ENCODE data around the gene CSRNP3.

The CSRNP3 gene

DNA sequence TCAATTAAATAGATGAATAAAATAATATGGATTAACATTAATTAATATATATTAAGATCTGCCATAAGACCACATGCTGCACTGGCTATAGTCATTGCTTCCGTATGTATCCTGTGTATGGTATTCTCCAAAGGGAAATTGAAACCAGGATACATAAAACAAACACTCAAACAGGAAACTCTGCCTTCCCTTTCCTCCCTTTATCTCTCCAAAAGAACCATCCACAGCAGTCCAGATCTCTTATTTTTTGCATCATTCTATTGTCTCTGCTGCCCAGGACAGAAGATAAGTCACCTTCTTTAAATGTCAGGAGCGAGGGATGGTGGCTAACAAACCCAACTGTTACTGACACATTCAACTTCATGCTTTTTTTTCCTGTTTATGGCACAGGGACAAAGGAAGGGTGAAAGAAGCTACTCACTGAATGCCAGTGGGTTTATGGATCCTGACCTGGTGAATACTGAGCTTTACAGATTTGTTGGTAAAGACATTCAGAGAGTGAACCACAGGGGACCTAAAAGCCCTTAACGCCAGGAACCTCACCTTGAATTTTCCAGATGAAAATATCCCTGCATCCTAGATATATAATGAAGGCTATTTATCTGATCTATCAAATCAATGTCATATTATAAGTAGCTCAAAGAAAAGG is 67.5 kb downstream of the CSRNP3 start:
- TF ChIP-seq ELF4 (IDR thresholded peaks at IDR 0.05) (no peak), HDGF (IDR thresholded peaks at IDR 0.05; ENCODE audit: borderline replicate concordance) (no peak), LEF1 (IDR thresholded peaks at IDR 0.05; ENCODE audit: borderline replicate concordance) (no peak), TARDBP (IDR thresholded peaks at IDR 0.05) (no peak), ARNT (IDR thresholded peaks at IDR 0.05) (no peak), FOXA1 (IDR thresholded peaks at IDR 0.05) (no peak), SUZ12 (IDR thresholded peaks at IDR 0.05) (no peak), FOXM1 (IDR thresholded peaks at IDR 0.05; ENCODE audit: borderline replicate concordance) (no peak), NFRKB (IDR thresholded peaks at IDR 0.05) (no peak), CTBP1 (IDR thresholded peaks at IDR 0.05; ENCODE audit: borderline replicate concordance) (no peak), SP1 (IDR thresholded peaks at IDR 0.05) (no peak), L3MBTL2 (conservative IDR thresholded peaks at IDR 0.05) (no peak), ZNF384 (IDR thresholded peaks at IDR 0.05) (no peak), FOXK2 (IDR thresholded peaks at IDR 0.05) (no peak), BHLHE40 (IDR thresholded peaks at IDR 0.05; ENCODE audit: borderline replicate concordance) (no peak)
- TF ChIP-seq, protein P1, sequence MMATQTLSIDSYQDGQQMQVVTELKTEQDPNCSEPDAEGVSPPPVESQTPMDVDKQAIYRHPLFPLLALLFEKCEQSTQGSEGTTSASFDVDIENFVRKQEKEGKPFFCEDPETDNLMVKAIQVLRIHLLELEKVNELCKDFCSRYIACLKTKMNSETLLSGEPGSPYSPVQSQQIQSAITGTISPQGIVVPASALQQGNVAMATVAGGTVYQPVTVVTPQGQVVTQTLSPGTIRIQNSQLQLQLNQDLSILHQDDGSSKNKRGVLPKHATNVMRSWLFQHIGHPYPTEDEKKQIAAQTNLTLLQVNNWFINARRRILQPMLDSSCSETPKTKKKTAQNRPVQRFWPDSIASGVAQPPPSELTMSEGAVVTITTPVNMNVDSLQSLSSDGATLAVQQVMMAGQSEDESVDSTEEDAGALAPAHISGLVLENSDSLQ (IDR thresholded peaks at IDR 0.05), result no peak
- POLR2A ChIA-PET, result no interaction called here
- CTCF ChIA-PET, result no interaction called here
- no peak for DNase-seq (ENCODE audit: extremely low spot score)

DNA sequence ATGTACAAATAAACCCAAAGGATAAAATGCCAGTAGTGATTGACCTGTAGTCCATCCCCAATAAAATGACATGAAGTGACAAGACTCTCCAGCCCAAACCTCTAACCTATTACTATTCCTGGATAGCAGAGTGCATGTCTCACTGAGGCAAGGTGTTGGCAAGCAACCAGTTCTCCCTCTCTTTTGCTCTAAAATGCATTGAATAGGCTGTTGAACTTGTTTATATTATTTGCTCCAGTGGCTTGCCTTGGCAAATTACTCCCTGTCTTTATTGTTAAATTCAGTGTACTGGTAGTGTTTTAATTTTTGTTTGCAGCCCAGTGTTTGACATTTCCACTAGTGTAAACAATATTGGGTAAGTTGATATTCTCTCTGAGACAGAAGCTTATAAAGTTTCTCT is 70.5 kb downstream of the CSRNP3 start:
- ChIA-PET POLR2A (no interaction called here), CTCF (no interaction called here)
- no peak for TF ChIP-seq ARNT (IDR thresholded peaks at IDR 0.05)
- no peak for TF ChIP-seq NFRKB (IDR thresholded peaks at IDR 0.05)
- TF ChIP-seq HDGF (IDR thresholded peaks at IDR 0.05; ENCODE audit: borderline replicate concordance), result no peak
- no peak for TF ChIP-seq LEF1 (IDR thresholded peaks at IDR 0.05; ENCODE audit: borderline replicate concordance)
- no peak for TF ChIP-seq CTBP1 (IDR thresholded peaks at IDR 0.05; ENCODE audit: borderline replicate concordance)
- no peak for DNase-seq (ENCODE audit: extremely low spot score)

DNA sequence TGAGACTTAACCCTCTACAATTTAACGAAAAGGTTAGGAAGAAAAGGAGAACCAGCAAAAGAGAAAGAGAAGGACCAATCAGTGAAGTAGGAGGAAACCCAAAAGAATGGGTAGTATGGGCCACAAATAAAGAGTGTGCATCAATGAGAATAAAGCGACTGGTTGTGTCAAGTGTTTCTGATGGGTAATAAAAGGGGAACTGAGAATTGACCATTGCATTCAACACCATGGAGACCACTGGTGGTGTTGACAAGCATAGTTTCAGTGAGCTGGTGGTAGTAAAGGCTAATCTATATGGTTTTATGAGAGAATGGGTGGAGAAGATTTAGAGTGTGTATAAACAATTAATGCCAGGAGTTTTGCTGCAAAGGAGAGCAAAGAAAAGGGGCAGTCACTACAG is 75.4 kb downstream of the CSRNP3 start:
- DNase-seq (ENCODE audit: extremely low spot score), result no peak
- ChIA-PET CTCF (no interaction called here), POLR2A (no interaction called here)
- TF ChIP-seq FOXA1 (IDR thresholded peaks at IDR 0.05) (no peak), SP1 (IDR thresholded peaks at IDR 0.05) (no peak), HDGF (IDR thresholded peaks at IDR 0.05; ENCODE audit: borderline replicate concordance) (no peak), ZNF384 (IDR thresholded peaks at IDR 0.05) (no peak), ARNT (IDR thresholded peaks at IDR 0.05) (no peak), L3MBTL2 (conservative IDR thresholded peaks at IDR 0.05) (no peak), SUZ12 (IDR thresholded peaks at IDR 0.05) (no peak), TARDBP (IDR thresholded peaks at IDR 0.05) (no peak), FOXM1 (IDR thresholded peaks at IDR 0.05; ENCODE audit: borderline replicate concordance) (no peak), LEF1 (IDR thresholded peaks at IDR 0.05; ENCODE audit: borderline replicate concordance) (no peak), FOXK2 (IDR thresholded peaks at IDR 0.05) (no peak), NFRKB (IDR thresholded peaks at IDR 0.05) (no peak), BHLHE40 (IDR thresholded peaks at IDR 0.05; ENCODE audit: borderline replicate concordance) (no peak), CTBP1 (IDR thresholded peaks at IDR 0.05; ENCODE audit: borderline replicate concordance) (no peak), ELF4 (IDR thresholded peaks at IDR 0.05) (no peak)
- TF ChIP-seq, protein P1 (IDR thresholded peaks at IDR 0.05), result no peak

DNA sequence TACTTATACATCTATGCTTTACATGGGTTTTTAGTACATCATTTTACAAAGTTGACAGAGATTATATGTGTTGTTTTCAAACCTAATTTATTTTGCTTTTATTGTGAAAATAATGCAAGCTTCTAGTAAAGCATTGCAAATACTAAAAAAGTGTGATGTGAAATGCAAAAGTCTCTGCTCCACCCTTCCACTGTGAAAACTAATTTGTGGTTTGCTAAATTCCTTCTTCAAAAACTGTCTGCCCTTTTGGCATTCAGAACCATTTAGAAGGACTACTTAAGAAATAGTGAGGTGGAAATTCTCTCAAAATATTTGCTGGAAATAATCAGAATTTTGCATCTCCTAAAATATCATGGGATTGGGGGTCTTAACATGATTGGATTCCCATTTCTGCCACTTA is 78.4 kb downstream of the CSRNP3 start:
- ChIA-PET POLR2A (no interaction called here), CTCF (no interaction called here)
- TF ChIP-seq ZNF384 (IDR thresholded peaks at IDR 0.05) (no peak), FOXA1 (IDR thresholded peaks at IDR 0.05) (no peak), HDGF (IDR thresholded peaks at IDR 0.05; ENCODE audit: borderline replicate concordance) (no peak), SUZ12 (IDR thresholded peaks at IDR 0.05) (no peak), ARNT (IDR thresholded peaks at IDR 0.05) (no peak), CTBP1 (IDR thresholded peaks at IDR 0.05; ENCODE audit: borderline replicate concordance) (no peak), LEF1 (IDR thresholded peaks at IDR 0.05; ENCODE audit: borderline replicate concordance) (no peak), L3MBTL2 (conservative IDR thresholded peaks at IDR 0.05) (no peak), NFRKB (IDR thresholded peaks at IDR 0.05) (no peak), FOXK2 (IDR thresholded peaks at IDR 0.05) (no peak), BHLHE40 (IDR thresholded peaks at IDR 0.05; ENCODE audit: borderline replicate concordance) (no peak), SP1 (IDR thresholded peaks at IDR 0.05) (no peak), ELF4 (IDR thresholded peaks at IDR 0.05) (no peak), TARDBP (IDR thresholded peaks at IDR 0.05) (no peak), FOXM1 (IDR thresholded peaks at IDR 0.05; ENCODE audit: borderline replicate concordance) (no peak)
- TF ChIP-seq, protein P1 (IDR thresholded peaks at IDR 0.05), result no peak
- no peak for DNase-seq (ENCODE audit: extremely low spot score)

DNA sequence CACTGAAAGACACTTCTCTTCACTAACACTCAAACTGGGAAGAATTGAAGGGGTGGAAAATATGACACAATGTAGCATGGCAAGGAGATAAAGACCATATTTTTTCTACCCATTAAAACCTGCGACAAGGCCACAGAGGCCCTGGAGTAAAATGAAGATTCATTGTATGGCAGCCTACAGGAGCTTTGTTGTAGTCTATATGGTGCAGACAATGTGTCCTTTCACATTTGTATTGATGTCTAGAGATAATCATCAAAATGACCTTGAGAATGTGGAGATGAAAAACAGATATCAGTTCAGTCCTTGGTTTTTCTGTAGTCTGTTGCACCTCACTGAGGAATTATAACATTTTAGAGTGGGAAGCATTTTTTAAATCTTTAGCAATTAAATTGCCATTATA is 80.1 kb downstream of the CSRNP3 start:
- no peak for DNase-seq (ENCODE audit: extremely low spot score)
- TF ChIP-seq CTBP1 (IDR thresholded peaks at IDR 0.05; ENCODE audit: borderline replicate concordance), result no peak
- TF ChIP-seq LEF1 (IDR thresholded peaks at IDR 0.05; ENCODE audit: borderline replicate concordance), result no peak
- no peak for TF ChIP-seq HDGF (IDR thresholded peaks at IDR 0.05; ENCODE audit: borderline replicate concordance)
- TF ChIP-seq ELF4 (IDR thresholded peaks at IDR 0.05), result no peak
- TF ChIP-seq FOXK2 (IDR thresholded peaks at IDR 0.05), result no peak
- TF ChIP-seq FOXA1 (IDR thresholded peaks at IDR 0.05), result no peak
- no peak for TF ChIP-seq BHLHE40 (IDR thresholded peaks at IDR 0.05; ENCODE audit: borderline replicate concordance)
- TF ChIP-seq NFRKB (IDR thresholded peaks at IDR 0.05), result no peak
- TF ChIP-seq, protein P1 (IDR thresholded peaks at IDR 0.05), result no peak
- TF ChIP-seq FOXM1 (IDR thresholded peaks at IDR 0.05; ENCODE audit: borderline replicate concordance), result no peak
- no peak for TF ChIP-seq TARDBP (IDR thresholded peaks at IDR 0.05)
- POLR2A ChIA-PET, result no interaction called here
- CTCF ChIA-PET, result no interaction called here

All from HEK293T (cell line).